Neutrophil (primary cell): ENCODE data around the gene CEP57L1.

Experiments
- H3K27ac ChIP-seq: fragments of 200-600 bp; sonication (generic); 2 replicates; pipeline ENCODE4 v1.5.1; 2016; ENCODE audit warnings: mild to moderate bottlenecking, moderate library complexity
- H3K27me3 ChIP-seq: fragments of 200-600 bp; sonication (generic); 2 replicates; pipeline ENCODE4 v1.6.0; 2016; ENCODE audit warnings: mild to moderate bottlenecking
- H3K36me3 ChIP-seq: fragments of 200-600 bp; sonication (generic); 2 replicates; pipeline ENCODE4 v1.5.1; 2017
- H3K4me1 ChIP-seq, 2 experiments: fragments of 200-600 bp in 1 of 2; sonication (generic) in 1 of 2; 1 replicate in 1 of 2; 2 replicates in 1 of 2; pipeline versions ENCODE4 v1.5.1 to v1.6.1; 2013 to 2016; ENCODE audit warnings: low read depth in 1 of 2, low read length in 1 of 2, mild to moderate bottlenecking in 1 of 2, moderate library complexity in 1 of 2; ENCODE audit not compliant: control insufficient read depth in 1 of 2, insufficient read depth in 1 of 2
- H3K4me3 ChIP-seq, 2 experiments: fragments of 200-600 bp in 1 of 2; sonication (generic) in 1 of 2; 1 replicate in 1 of 2; 2 replicates in 1 of 2; pipeline ENCODE4 v1.5.1; 2013 to 2016; ENCODE audit warnings: low read depth in 1 of 2, low read length in 1 of 2, mild to moderate bottlenecking in 1 of 2, moderate library complexity in 1 of 2
- H3K9me3 ChIP-seq: fragments of 200-600 bp; sonication (generic); 2 replicates; pipeline ENCODE4 v1.5.1; 2016
- CTCF ChIP-seq: fragments of 200-600 bp; sonication (generic); IDR thresholded peaks from 2 replicates; pipeline ENCODE4 v1.5.1; 2016; ENCODE audit warnings: antibody characterized with exemption

Gene CEP57L1

GRCh38 chr6:109172101-109172746, 76.9 kb downstream of the CEP57L1 start:
- Histone ChIP-seq H3K27ac (no peak overlapping the region), H3K36me3 (no peaks in the 10 kb centered on the region), H3K4me3 (no peak overlapping the region), H3K9me3 (no peaks in the 10 kb centered on the region), H3K4me1 (no peaks in the 10 kb centered on the region), H3K27me3 (peaks cover 14% of the 10 kb centered on the region)
- no peak for TF ChIP-seq CTCF

GRCh38 chr6:109174916-109175315, 79.6 kb downstream of the CEP57L1 start:
- TF ChIP-seq CTCF, result no peak
- Histone ChIP-seq H3K36me3 (no peaks in the 10 kb centered on the region), H3K27me3 (peaks cover 14% of the 10 kb centered on the region), H3K27ac (no peak overlapping the region), H3K9me3 (no peaks in the 10 kb centered on the region), H3K4me3 (no peak overlapping the region), H3K4me1 (no peaks in the 10 kb centered on the region)

- Histone ChIP-seq H3K36me3 (no peaks in the 10 kb centered on the region), H3K4me1 (no peaks in the 10 kb centered on the region), H3K27ac (no peak overlapping the region), H3K4me3 (no peak overlapping the region), H3K9me3 (no peaks in the 10 kb centered on the region), H3K27me3 (peaks cover 14% of the 10 kb centered on the region)
- TF ChIP-seq CTCF, result no peak
Measured at GRCh38 chr6:109178921-109179320, 83.6 kb downstream of the CEP57L1 start.

- Histone ChIP-seq H3K27ac (no peak overlapping the region), H3K9me3 (no peaks in the 10 kb centered on the region), H3K36me3 (no peaks in the 10 kb centered on the region), H3K4me1 (no peaks in the 10 kb centered on the region), H3K27me3 (peaks cover 14% of the 10 kb centered on the region), H3K4me3 (no peak overlapping the region)
- no peak for TF ChIP-seq CTCF
Measured at GRCh38 chr6:109179507-109179906, 84.2 kb downstream of the CEP57L1 start.

- H3K27ac ChIP-seq, result no peak overlapping the region
- TF ChIP-seq CTCF, result no peak
- H3K9me3 ChIP-seq, result no peaks in the 10 kb centered on the region
- H3K4me1 ChIP-seq, result peaks cover 0 to under 1% of the 10 kb centered on the region in 2 experiments
- no peaks in the 10 kb centered on the region for H3K27me3 ChIP-seq
- no peaks in the 10 kb centered on the region for H3K36me3 ChIP-seq
- H3K4me3 ChIP-seq, result no peak overlapping the region
Measured at GRCh38 chr6:109182578-109182977, 87.3 kb downstream of the CEP57L1 start.
